HG02763 (cell line): ENCODE measurements around the gene RIMKLB.

Experiments
- ATAC-seq: cut with Tn5 transposase; IDR thresholded peaks from one replicate; pipeline ENCODE4 v1.9.1; 2021; ENCODE audit warnings: mild to moderate bottlenecking, moderate library complexity; ENCODE audit not compliant: unreplicated experiment

Gene RIMKLB

GRCh38 chr12:8697476-8698131 lies at the start of gene RIMKLB:
RIMKLB (plus strand) TSS chr12:8697991; CDS start chr12:8713867, 15,876 bp downstream.
- peak; percentile 85 for ATAC-seq

- peak; percentile 69 for ATAC-seq
These were observed 49.1 kb upstream of the RIMKLB start for GRCh38 chr12:8648576-8649205.

GRCh38 chr12:8655421-8655820 lies 42.4 kb upstream of the RIMKLB start:
- ATAC-seq = no peak

- no peak for ATAC-seq
These were observed 39.4 kb upstream of the RIMKLB start for GRCh38 chr12:8658346-8658745.

- no peak for ATAC-seq
These were observed 36.8 kb upstream of the RIMKLB start for GRCh38 chr12:8661016-8661415.

GRCh38 chr12:8661751-8662150 lies 36.0 kb upstream of the RIMKLB start:
- no peak for ATAC-seq

GRCh38 chr12:8662593-8662992 lies 35.2 kb upstream of the RIMKLB start, which contains the start of gene MFAP5:
MFAP5 (minus strand) TSS chr12:8662826; CDS start chr12:8662104, 722 bp downstream.
- no peak for ATAC-seq

- no peak for ATAC-seq
These were observed 33.4 kb upstream of the RIMKLB start for GRCh38 chr12:8664228-8664913.

GRCh38 chr12:8665759-8666158 lies 32.0 kb upstream of the RIMKLB start:
- no peak for ATAC-seq

GRCh38 chr12:8667270-8667669 lies 30.5 kb upstream of the RIMKLB start:
- ATAC-seq = no peak

- ATAC-seq = no peak
These were observed 29.4 kb upstream of the RIMKLB start for GRCh38 chr12:8668441-8668840.

- ATAC-seq = no peak
These were observed 25.4 kb upstream of the RIMKLB start for GRCh38 chr12:8672381-8672780.

GRCh38 chr12:8675591-8676036 lies 22.2 kb upstream of the RIMKLB start:
- ATAC-seq = no peak

GRCh38 chr12:8676651-8677050 lies 21.1 kb upstream of the RIMKLB start:
- no peak for ATAC-seq

- no peak for ATAC-seq
These were observed 20.4 kb upstream of the RIMKLB start for GRCh38 chr12:8677362-8677761.

- no peak for ATAC-seq
These were observed 19.1 kb upstream of the RIMKLB start for GRCh38 chr12:8678661-8679111.

- no peak for ATAC-seq
These were observed 17.3 kb upstream of the RIMKLB start for GRCh38 chr12:8680533-8680932.

- no peak for ATAC-seq
These were observed 16.5 kb upstream of the RIMKLB start for GRCh38 chr12:8681129-8681884.

GRCh38 chr12:8685051-8685450 lies 12.7 kb upstream of the RIMKLB start:
- no peak for ATAC-seq

GRCh38 chr12:8687846-8688601 lies 9.8 kb upstream of the RIMKLB start:
- no peak for ATAC-seq
